GM12878 (cell line): ENCODE results near the gene CYP46A1.

Experiments used
- CHD2 ChIP-seq: IDR thresholded peaks from 2 replicates; pipeline ENCODE4 v1.6.1; 2011; ENCODE audit warnings: low read depth, low read length, improper control_type of control experiment, borderline replicate concordance
- CREM ChIP-seq: IDR thresholded peaks from 2 replicates; pipeline ENCODE4 v1.6.1; 2014; ENCODE audit warnings: antibody characterized with exemption, low read depth
- CTCF ChIP-seq, 3 experiments: IDR thresholded peaks in 2 of 3; conservative IDR thresholded peaks in 1 of 3; 2 replicates each; pipeline ENCODE4 v1.5.1; 2011; ENCODE audit warnings: low read depth in 3 of 3, low read length in 3 of 3, mild to moderate bottlenecking in 3 of 3, control low read depth in 2 of 3, moderate library complexity in 2 of 3, inconsistent platforms in 1 of 3, mixed read lengths in 1 of 3; ENCODE audit not compliant: control insufficient read depth in 2 of 3, insufficient read depth in 1 of 3; ENCODE audit errors: extremely low read depth in 1 of 3
- POLR2A ChIP-seq: IDR thresholded peaks from 2 replicates; pipeline ENCODE4 v1.6.1; 2011; ENCODE audit warnings: low read depth, mild to moderate bottlenecking, low read length
- TAF1 ChIP-seq: IDR thresholded peaks from 2 replicates; pipeline ENCODE4 v1.6.1; 2011; ENCODE audit warnings: mild to moderate bottlenecking, low read depth, low read length, borderline replicate concordance
- ZNF274 ChIP-seq: IDR thresholded peaks from one replicate; pipeline ENCODE4 v1.8.0; 2011; ENCODE audit not compliant: insufficient read length, insufficient read depth
- ZNF687 ChIP-seq: fragments of 450-650 bp; IDR thresholded peaks from 2 replicates; pipeline ENCODE4 v1.6.1; 2017; ENCODE audit warnings: mild to moderate bottlenecking, moderate library complexity

GRCh38 chr14:99769123-99769522 lies 85.0 kb downstream of the CYP46A1 start:
- TF ChIP-seq CHD2 (no peak), TAF1 (no peak), CREM (no peak), POLR2A (no peak), ZNF274 (no peak), ZNF687 (no peak), CTCF (IDR thresholded peaks at IDR 0.05 in 2 of 3, conservative IDR thresholded peaks at IDR 0.05 in 1 of 3; ENCODE audit: control insufficient read depth in 2 of 3, extremely low read depth in 1 of 3, insufficient read depth in 1 of 3, low read depth in 3 of 3, low read length in 3 of 3) (no peak)
